HT-29 (cell line): ENCODE measurements around the gene NKX2-4. TPM values are rescaled to one million over a fixed set of nuclear protein-coding genes. Genes with fewer than 3 reads are reported as not detected.
"Not testable (repeated sequence)": the region's sequence is repeated elsewhere in the genome, so short reads cannot be mapped to it uniquely, and the experiment has no call there.

ENCODE experiments used
- DNase-seq: peaks from one replicate; pipeline ENCODE4 v3.0.0-alpha.2; 2015; ENCODE audit warnings: low spot score
- total RNA-seq: library from RNA; depleted of rRNA; stranded (reverse); fragments of >200 nt; shearing (Covaris generic); gene quantifications from 2 replicates; pipeline ENCODE4 v1.2.3, GENCODE V29; 2014

NKX2-4 gene
- total RNA-seq, 1 experiment from 2014 or later, result not detected

DNA sequence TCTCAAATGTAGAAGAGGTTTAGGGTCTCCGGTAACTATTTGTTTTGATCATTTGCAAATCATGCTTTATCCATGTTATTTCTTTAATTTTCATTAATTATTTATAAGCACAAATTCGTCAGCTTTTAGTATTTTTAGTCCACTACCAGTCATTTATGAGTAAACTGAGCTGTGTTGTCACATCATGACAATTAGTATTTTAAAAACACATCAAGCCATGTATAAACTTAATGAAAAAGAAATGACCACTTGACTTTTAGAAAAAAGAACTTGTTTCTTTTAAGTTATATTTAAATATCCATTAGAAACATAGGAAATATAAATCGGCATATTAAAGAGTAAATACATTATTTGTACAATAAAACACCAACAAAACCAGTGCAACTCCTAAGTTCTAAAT lies 2.8 kb downstream of the NKX2-4 start:
- DNase-seq, result no peak

DNA sequence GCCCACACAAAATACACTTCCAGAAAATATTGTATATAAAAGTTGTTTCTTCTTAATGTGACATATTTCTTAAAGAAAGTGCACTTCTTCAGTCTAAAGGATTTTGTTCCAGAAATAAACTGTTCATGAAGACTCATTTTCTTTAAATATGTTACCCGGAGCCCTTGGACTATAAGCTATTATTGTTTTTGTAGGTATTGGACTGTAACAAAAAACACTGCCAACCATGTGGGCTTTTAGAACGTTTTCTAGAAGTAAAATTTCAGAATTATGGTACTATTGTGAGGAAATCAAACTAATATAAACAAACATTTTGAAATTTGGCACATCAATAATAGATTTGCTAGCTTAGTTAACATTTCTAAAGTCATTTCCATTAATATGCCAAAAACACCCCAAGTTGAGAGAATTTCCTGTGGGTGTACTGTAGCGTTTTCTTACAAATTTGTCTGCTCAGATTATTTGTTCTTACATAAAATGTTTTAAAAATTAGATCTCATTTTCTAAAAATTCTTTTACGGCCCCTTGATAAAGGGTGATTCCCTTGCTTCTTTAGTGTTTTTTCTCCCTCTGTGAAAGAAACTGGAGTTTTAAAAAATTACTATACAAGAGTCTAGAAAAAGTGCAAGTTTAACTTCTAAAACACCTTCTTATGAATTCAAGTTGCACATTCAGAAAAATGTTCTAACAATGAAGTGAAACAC lies 3.4 kb downstream of the NKX2-4 start:
- DNase-seq, result no peak

DNA sequence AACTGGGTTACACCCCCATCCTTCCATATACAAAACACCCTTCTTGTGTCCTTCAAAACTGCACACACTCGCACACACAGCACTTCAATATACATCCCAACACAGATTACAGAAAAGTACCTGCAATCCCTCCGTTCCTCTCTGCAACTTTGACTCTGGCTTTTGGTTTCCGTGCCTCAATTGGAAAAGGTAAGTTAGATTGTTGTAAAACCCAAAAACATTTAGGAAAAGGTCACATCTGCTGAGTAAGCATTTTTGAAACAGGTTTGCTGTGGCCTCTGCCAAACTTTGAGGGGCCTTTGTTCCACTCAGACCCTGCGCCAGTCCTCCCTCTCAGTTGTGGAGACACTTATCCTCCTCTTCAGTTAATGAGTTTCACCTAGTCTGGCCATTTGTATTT lies 4.2 kb downstream of the NKX2-4 start:
- no peak for DNase-seq

DNA sequence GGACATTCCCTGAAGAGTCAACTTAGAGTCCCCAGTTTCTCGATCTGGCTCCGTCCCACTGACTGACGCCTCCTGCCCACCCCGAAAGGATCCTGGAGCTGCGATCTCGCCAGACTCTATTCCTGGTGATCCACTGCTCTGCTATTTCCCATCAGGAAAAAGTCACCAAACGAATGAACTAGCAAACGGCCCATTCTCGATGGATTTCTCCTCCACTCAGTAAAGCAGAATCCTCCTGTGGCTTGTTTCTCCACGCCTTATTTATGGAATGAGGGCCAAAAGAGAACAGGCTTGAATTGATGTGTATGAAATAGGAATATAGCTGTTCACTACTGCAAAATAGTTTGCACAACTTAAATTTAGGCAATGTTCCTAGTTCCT lies 5.4 kb downstream of the NKX2-4 start:
- DNase-seq, result no peak

DNA sequence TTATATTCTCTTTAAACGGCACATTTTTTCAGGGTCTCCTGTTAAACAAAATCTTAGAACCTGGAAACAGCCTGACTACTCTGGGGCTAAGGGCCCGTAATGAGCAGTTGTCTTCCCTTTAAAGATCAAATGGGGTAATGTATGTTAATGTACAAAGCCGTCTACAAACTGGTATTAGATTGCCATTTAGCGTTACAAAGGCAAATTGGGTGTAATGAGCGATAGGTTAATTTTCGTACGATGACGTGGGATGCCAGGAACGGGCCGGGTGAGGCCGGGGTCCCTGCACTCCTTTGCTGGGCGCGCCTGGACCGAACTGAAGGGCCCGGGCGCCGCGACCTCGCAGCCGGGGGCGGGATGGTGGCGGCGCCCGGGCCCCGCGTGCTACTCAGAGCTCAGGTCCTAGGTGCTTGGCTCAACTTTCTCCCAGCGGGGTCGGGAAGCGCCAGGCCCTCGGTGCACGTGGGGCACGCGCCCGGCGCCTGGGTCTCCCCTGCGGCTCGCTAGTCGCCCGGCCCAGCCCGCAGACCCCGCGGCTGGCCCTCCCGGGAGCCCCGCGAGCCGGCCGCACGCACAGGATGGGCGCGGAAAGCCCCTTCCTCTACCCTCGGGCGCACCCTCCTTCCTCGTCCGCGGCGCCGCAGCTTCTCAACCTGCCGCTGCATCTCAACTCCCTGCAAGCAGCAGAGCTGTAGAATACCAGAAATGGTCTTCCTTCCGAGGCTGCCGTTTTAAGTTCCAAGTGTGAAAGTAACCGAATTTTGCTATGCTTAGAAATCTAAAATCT lies 5.9 kb downstream of the NKX2-4 start:
- no peak for DNase-seq

DNA sequence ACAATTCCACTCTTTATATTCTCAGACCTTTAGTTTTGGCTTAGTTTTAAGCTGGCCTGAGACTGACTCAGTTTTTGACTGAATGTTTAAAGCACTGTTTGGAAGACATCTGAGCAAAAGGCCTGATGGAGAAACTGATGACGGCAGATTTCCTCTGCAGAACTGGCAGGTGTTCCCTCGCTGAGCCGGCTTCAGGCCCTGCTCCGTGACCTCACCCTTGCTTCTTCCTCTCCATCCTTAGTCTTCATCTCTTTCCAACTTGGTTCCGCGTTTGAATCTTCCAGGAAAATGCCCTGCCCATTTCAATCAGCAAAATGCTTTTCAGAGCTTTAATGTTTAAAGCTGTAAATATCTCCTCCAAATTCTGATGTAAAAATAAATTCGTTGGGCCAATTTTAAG lies 6.6 kb downstream of the NKX2-4 start:
- DNase-seq, result no peak

DNA sequence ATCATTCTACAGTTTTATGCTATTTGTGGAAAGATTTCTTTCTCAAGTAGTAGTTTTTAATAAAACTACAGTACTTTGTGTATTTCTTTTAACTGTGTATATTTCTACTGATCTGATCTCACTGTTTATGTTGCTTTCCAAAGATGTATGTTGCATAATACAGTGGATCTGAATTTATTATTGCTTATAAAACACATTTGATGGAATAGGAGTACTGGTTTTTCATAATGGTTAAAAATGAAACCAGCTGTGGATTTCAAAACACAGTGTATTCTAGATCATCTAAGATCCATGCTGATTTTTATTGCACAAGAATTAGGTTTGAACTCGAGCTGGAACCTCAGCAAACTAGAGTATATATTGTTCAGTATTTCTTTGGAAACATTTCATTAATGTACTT lies 8.0 kb downstream of the NKX2-4 start:
- no peak for DNase-seq

DNA sequence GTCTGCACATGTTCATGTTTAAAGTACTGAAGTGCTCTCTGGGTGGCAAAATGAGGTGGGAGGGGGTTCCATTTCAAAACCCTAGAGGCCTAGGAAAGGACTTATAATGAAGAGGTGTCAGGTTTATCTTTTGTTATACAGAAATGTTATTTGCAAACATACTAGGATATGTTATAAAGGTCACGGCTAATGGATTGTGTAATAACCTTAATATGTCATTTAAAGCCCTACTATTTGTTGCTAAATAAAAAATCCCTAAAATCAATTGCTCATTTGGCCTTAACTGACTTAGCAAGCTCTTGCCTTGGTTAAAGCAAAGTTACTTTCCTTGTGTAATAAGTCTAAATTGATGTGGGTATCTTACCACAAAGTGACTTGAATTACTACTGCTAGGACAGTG lies 8.8 kb downstream of the NKX2-4 start:
- DNase-seq, result no peak

DNA sequence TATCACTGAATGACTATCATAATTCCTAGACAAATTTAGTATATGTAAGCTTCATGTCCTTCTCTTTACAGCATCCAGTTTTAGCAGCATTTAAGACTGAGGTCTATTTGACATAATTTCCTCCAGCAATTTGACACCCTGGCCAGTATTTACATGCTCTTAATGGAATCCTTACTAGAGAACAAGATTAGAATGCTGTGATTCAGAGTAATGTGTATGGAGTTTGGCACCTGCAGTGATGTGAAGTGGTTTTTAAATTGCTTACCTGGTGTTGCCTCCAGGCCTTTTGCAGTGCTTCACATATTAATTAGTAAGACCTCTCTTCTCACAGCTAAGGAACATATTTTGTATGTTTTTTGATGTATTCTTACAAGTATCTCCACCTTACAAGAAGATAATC lies 9.8 kb downstream of the NKX2-4 start:
- no peak for DNase-seq

DNA sequence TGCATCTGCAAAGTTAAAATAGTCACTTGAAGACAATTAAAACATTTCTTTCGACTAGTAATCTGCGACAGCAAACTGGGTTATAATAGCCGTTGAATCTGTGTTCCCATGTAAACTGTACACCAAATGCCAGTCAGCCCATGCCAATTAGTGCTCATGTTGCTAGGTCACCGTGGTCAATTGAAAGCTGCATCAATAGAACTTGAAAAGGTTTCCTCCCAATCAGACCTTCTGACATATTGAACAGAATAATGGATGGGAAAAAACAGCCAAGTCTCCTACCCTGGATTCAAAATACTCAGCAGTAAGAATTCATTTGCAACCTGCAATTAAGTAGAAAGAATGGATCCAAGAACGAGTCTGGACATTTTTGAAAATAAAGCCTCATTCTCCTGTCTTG lies 11.2 kb downstream of the NKX2-4 start:
- no peak for DNase-seq

DNA sequence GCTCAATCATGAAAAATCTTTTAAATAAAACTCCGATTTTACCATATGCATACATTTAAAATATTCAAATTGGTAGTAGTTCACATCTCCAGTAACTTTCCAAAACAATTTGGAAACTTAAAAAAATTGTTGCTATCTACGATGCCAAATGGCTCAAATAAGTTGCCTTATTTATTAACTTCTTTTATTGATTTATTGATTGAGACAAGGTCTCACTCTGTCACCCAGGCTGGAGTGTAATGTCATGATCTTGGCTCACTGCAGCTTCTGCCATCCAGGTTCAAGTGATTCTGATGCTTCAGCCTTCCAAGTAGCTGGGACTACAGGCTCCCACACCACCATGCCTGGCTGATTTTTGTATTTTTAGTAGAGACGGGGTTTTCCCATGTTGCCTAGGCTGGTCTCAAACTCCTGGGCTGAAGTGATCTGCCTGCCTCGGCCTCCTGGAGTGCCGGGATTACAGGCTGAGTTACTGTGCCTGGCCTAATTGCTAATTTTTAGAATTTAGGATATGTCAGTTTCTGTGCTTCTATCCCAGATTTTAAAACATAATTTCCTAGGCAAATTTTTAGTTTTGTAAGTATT lies 12.9 kb downstream of the NKX2-4 start:
- no peak for DNase-seq

DNA sequence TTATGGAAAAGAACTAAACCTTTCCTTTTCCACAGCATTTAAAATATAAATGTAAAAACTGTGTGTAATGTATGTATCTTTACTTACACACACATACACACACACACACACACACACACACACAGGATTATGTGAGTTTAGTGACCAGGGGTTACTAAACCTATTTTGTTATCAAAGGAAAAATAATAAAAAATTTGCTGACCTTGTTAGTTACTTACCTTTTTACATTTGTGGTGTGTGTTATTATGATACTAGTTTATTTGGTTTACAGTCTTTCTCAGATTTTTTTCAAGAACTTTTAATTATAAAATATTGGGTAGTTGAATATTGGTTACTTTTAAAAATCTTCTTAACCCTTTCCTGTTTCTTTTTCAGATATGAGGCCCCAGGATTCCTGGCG lies 15.7 kb downstream of the NKX2-4 start:
- DNase-seq, result no peak

DNA sequence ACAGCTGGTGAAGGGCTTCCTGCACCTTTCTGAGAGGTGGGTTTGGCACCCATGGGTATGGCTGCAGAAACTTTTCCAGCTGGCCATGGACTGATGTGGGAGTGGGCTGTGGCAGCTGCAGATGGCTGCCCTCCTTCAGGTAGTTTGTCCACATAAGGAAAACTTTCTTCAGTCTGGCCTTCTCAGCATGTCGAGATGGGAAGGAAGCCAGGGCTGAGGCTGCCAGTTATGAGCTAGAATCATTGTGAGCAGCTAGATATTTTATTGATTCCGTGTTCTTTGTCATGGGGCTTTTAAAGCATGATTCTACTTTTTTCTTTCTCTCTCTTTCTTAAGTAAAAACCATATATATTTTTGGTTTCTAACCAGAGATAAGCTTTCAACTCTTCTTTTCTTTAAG lies 16.6 kb downstream of the NKX2-4 start:
- DNase-seq, result no peak

DNA sequence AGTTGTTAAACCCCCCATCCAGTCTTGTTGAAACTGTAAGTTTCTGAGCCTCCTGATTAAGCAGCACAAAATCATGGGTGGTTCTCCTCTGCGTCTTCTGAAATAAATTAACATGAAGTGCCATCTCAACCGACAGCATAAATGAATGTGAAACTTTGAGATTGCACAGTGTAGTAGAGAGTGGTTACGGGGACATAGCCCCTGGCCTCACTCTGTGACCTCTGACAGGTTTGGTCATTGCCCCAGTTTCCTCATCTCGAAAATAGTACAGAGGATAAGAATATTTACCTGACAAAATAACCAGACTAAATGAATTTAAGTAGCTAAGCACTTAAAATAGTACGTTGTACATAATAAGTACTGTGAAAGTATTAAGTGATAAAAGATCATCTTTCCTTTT lies 19.1 kb downstream of the NKX2-4 start:
- DNase-seq, result no peak

DNA sequence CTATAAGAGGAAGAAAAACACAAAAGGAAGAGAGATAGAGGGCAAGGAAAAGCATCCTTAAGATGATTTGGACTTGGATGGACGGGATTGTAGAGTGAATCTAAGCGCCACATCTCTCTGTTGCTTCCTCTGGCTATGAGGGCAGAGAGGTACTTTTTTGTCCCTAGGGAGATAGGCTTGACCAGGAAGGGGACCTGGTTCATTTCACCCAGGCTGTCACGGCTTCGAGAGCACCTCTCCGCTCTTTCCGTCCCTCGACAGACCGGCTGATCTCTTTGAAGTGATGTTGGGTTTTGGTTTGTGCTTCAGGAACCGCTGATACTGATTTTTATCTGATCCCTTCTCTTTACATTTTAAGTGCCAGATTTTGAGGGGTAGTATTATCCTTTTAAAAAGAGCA lies 19.6 kb downstream of the NKX2-4 start:
- DNase-seq, result no peak

DNA sequence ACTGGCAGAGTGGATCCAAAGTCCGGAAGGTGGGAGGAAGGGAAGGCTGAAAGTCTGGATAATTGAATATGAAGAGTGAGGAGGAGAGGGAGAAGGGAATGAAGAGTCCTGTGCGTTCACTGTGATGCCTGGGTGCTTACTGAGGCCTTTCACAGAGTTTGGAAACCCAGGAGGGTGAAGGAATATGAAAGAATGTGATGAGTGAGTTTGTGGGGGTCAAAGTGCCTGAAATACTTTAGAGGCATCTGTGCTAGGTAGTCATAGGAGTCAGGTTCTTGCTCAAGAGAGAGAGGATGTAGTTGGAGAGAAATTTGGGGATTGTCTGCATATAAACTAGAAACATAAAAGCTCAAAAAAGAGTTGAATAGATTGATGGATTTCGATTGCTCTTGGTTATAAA lies 20.7 kb downstream of the NKX2-4 start:
- DNase-seq, result no peak

DNA sequence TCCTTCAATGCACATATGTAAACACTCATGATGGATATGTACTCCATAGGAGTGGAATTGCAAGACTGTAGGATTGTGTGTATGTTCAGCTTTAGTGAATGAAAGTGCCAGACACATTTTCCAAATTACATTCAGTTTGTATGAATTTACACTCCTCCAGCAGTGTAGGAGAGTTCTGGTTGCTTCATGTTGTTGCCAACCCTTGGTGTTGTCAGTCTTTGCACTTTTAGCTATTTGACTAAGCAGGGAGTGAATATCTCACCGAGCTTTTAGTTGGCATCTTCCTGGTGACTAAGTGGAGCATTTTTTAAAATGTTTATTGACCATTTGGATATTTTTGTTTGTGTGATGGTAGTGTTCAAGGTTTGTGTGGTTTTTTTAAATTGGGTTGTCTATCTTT lies 23.9 kb downstream of the NKX2-4 start:
- DNase-seq, result no peak

DNA sequence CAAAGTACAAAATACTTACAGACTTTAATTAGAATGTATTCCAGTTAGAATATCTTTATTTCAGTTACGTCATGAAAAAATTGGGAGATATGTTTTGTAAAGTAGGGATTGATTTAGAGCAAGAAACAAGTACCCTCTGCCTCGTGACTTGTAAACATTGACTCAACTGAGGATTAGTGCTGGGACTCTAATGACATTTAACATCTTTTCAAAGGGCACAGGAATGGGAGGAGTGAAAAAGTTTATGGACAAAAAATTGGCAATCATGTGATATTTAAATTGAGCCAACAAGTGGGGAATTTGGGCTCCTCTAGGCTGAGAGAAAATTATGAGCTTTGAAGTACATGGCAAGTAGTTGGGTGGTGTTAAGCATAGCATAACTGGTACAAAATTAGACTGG lies 25.3 kb downstream of the NKX2-4 start:
- no peak for DNase-seq

DNA sequence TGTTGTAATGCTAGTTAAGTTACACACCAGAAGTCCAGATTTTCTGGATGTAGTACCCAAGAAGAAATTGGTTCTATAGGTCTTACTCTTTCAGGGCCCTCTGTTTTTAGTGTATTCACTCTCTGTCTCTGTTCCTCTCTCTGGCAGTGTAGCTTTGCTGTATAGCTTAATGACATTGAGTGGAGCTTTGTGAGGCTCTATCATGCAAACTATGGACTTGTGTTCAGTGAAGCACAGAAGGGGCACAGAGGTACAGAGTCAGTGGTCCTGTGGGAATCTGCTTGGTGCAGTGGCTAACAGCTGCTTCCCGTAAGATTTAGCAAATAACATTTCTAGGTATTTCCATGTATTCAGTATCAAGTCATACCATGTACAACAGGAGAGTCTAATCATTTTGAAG lies 26.1 kb downstream of the NKX2-4 start:
- DNase-seq, result no peak

DNA sequence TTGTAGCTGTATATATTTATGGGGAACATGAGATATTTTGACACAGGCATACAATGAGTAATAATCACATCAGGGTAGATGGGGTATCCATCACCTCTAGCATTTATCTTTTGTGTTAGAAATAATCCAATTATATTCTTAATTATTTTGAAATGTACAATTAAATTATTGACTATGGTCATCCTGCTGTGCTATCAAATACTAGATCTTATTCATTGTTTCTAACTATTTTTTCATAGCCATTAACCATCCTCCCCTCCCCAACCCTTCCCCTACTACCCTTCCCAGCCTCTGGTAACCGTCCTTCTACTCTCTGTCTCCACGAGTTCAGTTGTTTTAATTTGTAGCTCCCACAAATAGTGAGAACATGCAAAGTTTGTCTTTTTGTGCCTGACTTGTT lies 28.5 kb downstream of the NKX2-4 start:
- DNase-seq, result no peak

DNA sequence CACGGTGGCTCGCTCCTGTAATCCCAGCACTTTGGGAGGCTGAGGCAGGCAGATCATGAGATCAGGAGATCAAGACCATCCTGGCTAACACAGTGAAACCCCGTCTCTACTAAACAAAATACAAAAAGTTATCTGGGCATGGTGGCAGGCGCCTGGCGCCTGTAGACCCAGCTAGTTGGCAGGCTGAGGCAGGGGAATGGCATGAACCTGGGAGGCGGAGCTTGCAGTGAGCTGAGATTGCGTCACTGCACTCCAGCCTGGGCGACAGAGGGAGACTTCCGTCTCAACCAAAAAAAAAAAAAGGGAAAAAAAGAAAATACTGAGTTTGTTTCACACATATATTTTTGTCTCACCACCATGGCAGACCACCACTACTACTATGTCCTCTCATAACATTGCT lies 31.1 kb downstream of the NKX2-4 start:
- DNase-seq, result not testable (repeated sequence)

DNA sequence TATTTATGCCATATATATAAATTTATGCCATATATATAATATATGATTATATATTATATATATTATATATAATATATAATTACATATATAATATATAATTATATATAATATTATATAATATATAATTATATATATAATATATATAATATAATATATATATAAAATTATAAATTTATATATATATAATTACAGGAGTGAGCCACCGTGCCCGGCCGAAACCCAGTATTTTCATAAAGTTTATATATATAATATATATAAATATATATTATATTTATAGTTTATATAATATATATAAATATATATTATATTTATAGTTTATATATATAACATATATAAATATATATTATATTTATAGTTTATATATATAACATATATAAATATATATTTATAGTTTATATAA lies 31.6 kb downstream of the NKX2-4 start:
- no peak for DNase-seq

DNA sequence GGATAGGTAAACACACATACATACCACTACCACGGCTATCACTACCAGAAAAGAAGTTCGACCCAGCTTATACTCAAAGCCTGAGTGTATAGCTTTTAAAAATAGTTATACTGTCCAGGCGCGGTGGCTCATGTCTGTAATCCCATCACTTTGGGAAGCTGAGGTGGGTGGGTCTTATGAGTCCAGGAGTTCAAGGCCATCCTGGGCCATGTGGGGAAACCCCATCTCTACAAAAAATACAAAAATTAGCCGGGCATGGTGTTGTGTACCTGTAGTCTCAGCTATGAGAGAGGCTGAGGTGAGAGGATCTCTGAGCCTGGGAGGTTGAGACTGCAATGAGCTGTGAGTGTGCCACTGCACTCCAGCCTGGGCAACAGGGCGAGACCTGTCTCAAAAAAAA lies 32.9 kb downstream of the NKX2-4 start:
- DNase-seq, result no peak
